GM21381 (cell line): ENCODE data around the gene DELE1.

Experiments used
- ATAC-seq: cut with Tn5 transposase; IDR thresholded peaks from one replicate; pipeline ENCODE4 v1.9.1; 2021; ENCODE audit warnings: mild to moderate bottlenecking, moderate library complexity; ENCODE audit not compliant: unreplicated experiment

The DELE1 gene, protein sequence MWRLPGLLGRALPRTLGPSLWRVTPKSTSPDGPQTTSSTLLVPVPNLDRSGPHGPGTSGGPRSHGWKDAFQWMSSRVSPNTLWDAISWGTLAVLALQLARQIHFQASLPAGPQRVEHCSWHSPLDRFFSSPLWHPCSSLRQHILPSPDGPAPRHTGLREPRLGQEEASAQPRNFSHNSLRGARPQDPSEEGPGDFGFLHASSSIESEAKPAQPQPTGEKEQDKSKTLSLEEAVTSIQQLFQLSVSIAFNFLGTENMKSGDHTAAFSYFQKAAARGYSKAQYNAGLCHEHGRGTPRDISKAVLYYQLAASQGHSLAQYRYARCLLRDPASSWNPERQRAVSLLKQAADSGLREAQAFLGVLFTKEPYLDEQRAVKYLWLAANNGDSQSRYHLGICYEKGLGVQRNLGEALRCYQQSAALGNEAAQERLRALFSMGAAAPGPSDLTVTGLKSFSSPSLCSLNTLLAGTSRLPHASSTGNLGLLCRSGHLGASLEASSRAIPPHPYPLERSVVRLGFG

DNA sequence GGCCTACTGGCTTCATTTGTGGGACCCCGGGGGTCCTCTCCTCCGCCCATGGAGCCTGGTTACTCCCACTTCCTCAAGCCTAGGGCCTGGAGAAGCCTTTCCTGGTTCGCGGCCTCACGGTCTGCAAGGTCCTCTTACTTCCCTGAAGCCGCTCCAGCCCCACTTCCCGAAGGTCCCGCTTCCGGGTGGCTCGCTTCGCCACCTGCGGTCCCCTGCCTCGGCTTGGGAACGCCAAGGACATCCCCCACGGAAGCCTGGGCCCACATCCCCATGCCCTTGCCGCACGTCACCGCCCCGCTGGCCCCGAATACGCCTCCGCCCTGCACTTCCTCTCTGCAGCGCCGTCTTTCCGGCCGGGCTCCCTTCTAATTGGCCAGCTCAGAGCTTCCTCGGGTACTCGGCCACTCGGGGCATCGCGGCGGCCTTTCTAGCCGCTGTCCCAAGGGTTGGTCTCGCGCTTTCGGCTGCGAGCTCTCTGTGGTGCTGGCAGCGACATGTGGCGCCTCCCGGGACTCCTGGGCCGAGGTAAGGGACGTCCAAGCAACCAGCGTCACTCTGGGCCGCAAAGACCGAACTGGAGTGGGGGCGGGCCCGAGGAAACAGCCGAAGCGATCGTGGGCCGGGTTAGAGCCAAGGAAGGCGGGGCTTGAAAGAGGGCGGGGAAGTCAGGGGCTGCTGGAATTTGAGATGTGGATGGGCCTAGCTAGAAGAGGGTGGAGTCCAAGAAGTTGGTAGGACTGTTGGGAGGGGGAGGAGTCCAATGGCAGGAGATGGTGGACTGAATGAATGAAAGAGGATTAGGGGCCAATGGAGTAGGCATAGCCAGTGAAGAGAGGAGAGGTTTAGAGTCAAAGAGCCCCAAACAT is at the start of gene DELE1:
DELE1 (plus strand) TSS at position 424 of the 866 bp plus-strand sequence; CDS start at position 495, 71 bp downstream.
- peak; percentile 98 for ATAC-seq

DNA sequence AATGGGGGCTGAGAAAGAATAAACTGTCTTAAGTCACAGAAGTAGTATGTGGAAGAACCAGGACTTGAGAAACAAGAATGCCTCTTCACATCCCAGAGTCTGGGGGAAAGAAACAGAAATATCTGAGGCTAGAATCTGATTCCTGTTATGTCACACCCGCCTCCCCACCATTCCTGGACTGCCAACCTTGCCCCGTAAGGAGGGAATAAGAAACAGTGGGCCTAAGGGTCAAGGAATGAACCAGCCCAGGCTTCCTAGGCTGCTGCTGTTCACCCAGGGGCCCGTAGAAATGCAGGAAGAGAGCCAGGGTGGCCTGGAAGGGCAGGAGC is 49.8 kb upstream of the DELE1 start:
- no peak for ATAC-seq

DNA sequence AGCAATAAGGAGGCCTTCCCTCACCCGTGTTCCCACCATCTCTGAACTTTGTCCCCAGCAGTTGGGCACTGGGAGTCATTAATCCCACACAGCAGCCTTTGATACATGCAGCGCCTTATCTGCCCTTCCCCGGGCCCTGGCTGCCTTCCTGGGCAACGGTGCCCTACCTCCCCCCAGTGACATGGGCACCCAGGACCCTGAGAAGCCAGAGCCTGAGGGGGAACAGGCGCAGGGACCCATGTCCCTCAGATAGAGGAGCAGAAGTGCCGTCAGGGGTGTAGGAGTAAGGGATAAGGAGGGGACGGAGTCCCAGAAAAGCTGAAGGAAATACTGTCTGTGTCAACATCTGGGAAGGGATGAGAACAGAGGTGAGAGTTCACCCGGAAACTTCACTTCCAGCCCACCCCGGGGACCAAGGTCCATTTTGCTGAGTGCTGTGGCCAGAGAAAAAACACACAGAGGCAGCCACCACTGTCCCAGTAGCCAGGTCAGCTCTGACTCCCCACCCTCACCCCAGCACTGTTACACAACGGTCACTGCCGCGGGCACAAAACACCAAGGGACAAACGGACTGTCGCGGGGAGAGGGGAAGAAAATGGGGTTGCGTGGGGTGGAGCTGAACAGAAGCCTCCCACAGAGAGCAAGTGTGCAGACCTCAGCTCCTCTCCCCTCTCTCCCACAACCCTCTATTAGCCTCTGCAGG is 49.3 kb upstream of the DELE1 start:
- no peak for ATAC-seq

DNA sequence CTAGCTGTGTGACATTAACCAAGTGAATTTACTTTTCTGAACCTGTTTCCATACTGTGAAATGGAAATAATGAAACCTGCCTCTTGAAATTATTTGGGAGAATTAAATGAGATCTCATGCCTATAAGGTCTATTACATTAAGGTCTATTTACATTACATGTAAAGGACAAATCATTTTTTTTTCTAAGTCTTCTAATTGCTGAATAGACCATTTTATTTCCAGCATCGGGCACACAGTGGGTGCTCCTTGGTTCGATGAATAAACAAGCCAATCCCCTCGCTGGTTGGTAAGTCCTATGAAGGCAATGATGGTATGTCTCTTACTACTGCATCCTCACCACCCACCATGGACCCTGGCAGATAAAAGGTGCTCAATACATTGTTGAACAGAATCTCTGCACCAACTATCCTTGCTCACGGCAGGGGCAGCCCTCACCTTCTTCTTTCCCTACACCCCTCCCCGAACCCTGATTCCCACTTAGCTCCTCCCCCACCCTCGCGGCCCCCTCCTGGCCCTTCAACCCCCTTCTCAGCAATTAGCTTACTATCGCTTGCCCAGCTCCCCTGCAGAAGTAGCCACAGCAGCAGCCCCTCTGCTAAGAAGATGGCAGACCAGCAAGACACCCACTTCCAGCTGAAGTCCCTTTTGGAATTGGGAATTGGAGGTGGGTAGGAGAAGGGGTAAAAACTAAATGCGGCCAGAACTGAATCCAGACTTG is 48.5 kb upstream of the DELE1 start:
- no peak for ATAC-seq

DNA sequence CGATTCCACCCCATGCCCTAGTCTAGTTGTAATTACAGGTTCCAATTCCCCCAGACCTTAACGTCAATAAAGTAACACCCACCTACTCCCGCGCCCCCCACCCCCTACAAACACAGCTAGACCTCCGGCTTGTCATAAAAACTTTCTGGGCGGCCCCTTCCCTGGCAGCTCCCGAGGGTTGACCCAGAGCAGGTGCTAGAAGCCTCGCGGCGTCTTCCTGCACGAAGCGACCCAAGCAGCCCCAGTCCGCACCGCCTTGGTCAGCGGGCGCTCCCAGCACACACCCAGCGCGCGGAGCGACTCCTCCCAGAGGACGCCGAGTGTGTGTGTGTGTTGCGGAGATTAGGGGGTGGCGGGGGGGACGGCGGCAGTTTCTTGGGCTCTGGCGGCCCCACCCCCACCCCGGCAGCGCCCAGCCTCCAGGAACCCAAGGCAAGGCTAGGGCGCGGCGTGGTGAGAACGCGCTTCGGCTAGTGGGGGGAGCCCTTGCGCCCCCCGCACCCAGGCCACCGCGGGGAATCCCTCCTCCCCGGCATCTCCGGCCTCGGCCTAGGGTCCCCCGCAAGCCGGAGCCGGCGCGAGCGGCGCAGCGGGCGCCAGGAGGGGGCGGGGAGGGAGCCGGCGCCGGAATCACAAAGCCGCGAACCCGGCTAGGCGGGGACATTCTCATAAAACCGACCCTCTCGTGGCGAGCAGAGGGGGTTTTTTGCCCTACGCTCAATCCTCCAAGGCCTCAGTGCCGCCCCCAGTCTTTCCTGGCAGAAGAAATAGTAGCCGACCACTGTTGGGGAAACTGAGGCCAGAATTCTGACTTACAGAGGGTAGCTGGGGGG is 47.7 kb upstream of the DELE1 start:
- ATAC-seq, result no peak

DNA sequence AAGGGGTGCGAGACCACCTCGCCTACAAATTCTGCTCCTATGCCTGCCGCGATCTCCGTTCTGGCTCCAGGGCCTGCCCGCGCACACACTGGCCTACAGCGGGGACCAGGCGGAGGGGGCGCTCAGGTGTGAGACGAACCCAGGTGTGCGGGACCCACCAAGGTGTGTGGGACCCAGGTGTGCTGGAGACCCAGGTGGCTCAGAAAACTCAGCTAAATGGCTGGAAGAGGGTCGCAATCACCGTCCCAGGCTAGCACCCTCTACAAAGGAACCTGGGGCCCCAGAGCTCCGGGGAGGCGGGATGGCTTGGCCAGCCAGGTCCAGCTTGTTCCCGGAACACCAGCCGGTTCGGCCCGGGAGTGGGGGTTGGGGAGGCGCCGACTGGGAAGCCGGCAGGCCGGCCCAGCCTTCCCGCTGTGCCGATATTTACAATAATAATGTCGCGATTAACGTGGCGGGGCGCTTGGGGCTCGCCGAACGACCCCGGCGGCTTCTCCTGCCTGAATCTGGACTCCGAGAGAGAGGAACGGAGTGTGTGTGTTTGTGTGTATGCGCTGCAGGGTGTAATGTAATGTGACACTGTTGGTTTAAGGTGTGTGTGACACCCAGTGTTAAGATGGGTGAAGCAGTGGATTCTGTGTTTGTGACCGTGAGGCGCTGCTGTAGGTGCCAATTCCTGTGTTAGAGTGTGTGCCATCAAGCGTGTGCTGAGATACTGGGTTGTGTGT is 46.9 kb upstream of the DELE1 start:
- ATAC-seq, result no peak

DNA sequence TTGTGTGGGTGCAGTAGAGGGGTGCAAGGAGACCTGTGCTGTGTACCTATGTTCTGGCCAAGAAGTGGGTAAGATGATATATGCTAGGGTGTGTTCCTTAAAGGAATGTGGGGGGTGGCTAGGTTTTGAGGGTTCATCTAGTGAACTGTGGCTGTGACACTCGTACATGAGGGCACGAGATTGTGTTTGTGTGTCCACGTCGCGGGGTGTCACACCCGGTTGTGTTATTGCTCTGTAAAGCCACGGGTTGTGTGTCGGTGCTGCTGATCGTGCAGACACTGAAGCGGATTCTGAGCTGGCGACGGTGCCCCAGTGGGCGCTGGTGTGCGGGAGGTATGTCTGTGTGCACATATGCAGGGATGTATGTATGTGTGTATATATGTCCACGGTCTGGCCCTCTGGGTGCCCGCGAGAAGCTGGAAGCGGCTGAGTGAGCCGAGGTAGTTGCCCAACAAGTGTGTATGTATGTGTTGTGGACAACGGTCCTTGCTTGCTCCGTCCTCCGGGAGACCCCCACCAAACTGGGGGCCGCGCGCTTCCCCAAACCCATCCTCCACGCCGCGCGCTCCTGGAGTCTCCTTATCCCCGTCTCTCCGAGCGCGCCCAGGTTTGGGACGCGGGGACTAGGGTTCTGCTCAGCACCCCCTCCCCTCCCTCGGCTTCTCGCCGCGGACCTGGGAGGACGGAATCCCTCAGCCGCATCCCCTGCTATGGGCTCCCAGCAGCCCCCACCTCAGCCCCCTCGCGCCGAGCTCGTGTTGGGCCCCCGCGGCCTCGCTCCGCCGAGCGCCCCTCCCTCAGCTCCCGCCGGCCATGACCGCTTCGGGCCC is 46.1 kb upstream of the DELE1 start:
- no peak for ATAC-seq

DNA sequence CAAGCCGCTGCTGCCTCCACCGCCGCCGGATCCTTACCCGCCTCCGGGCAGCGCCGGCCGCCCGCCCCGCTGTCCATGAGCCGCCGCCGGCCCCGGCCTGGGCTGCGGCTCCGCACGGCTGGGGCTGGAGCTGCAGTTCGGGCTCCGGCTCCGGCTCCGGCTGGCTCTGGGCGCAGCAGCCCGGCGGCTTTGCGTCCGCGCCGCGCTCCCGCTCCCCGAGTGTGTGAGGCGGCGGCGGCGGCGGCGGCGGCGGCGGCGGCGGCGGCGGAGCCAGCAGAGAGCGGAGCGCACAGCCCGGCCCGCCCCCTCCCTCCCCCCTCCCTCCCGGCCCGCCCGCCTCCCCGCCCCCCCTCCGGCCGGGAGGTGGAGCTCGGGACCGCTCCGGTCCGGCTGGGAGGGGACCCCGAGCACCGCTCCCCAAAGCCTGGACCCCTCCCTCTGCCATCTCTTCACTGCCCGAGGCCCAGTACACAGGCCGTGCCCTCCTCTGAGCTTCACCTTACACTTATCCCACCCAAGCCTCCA is 45.4 kb upstream of the DELE1 start, which contains the start of gene PCDH1:
PCDH1 (minus strand) TSS at position 225 of the 525 bp plus-strand sequence; CDS start at position 77, 148 bp downstream.
- no peak for ATAC-seq

DNA sequence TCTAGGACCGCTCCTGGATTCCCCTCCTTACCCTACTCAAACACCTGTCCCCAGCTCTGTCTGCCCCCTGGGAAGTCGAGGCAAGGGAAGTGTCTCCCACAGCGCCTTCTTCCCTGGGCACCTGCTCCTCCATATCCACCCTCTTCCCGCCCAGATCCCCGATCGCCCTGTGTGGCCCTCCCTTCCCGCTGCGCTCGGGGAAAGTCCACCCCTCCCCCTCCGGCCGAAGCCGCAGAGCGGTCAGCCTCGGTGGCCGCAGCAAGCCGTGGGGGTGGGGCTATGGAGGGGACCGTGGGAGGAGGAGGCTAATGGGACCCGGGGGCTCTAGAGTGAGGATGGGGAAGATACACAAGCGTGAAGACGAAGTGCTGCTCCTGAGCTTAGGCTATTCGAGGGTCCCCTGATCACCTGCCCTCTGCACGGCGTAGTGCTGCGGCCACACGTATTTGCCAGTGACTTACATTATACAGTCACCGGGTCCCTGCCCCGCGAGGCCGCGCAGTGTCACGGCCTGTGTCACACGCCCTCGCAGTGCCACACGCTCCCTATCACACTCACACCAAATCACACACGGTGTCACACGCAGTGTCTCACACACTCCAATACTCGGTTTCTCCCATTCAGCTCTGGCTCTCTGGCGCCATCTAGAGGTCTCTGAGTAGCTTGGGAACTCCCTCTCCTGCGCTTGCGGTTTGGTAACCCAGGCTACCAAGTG is 44.8 kb upstream of the DELE1 start:
- peak; percentile 71 for ATAC-seq

DNA sequence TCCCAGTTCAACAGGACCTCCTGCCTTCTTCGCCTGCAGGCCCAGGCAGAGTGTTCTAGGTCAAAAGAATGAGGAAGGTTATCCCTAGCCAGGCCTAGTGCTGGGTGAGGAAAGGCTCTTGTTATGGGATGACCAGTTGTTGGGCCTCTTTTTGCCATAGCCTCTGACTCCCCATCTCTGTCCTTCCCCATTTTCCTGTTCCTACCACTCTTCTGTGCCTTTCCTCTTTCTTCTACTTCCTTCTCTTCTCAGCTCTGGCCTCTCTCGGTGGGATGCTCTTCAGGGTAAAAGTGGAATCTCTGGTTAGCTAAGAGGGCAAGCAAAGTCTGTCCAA is 44.3 kb upstream of the DELE1 start:
- ATAC-seq, result no peak

DNA sequence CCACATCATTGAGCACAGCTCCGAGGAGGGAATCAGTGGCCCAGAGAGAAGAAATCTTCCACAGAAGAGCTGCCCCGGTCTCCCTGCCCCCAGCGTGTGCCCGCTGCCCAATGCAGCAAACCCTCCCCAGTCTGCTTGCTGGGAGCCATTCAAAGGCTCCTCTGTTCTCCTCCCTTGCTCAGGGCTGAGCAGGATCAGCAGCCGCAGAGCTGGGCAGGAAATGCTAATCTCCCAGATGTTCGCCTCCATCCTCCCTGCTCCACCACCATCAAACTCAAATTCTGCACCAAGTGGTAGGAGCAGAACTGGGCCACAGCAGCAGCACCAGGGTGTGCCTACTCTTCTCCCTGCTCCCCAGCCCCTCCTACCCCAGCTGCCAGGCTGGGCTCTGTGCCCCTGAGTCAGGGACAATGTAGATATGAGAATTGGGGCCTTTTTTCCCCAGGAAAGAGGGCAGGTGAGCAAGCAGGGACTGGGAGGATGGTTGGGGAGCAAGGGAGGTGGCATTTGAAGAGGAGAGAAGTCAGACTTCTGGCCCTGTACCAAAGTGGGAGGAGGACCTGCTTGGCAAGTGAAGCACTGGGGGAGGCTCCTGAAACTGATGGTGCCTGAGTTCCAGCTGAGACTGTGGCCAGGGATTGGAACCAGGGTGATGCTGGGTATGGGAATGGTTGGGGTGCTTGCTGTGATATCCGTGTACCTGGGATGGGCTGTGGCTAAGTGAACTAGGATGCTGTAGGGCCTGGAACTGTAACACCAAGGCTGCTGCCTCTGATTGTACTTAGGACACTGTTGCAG is 43.5 kb upstream of the DELE1 start:
- no peak for ATAC-seq

DNA sequence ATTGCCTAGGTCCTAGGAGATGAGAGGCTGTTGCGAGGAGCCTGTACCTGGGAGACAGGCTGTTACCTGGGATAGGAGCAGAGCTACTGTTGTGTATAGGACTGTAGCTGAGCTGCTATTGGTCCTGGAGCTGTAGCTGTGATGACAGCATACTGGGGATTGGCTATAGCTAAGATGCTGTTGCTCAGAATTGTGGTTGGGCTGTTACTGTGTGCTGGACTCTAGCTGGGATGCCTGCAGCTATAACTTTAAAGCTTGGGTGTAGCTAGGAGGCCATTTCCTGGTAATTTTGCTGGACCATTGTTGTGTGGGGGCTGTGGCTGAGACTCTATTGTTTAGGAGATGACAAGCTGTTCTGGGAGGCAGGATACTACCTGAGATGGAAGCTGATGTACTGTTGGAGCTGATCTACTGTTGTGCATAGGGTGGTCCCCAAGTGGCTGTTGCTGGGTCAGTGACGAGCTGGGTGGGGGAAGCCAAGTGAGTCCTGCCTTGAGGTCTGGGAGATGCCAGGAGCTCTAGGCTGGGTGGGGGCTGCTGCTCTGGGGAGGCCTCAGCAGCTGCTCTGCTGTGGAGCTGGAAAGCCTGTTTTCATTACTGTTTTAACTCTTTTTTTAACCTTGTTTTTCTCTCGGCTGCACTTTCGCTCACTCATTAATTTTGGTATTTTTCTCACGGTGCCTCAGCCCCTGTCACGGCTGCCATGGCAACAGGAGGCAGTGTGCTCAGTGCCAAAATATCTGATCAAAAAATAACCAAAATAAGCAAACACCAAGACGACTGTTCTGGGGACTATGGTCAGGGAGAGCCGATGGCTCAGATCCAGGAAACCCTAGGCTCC is 42.5 kb upstream of the DELE1 start:
- ATAC-seq, result no peak

DNA sequence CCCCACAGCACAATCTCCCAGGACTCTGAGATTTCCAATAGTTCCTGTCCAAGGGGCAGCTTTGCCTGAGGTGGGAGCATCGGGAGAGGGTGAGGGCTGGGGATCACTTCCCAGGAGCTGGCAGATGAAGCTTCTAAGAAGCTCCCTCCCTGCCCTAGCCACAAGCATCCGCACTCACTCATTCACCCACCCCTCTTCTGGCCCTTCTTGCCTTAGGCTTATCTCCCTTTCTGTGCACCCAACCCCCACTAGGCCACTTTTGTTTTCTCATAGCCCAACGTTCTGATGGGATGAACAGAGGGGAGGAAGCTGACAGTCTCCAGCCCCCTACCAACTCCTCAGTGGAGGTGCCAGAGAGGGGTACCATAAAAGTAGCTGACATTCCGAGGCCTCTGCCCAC is 41.8 kb upstream of the DELE1 start:
- no peak for ATAC-seq

DNA sequence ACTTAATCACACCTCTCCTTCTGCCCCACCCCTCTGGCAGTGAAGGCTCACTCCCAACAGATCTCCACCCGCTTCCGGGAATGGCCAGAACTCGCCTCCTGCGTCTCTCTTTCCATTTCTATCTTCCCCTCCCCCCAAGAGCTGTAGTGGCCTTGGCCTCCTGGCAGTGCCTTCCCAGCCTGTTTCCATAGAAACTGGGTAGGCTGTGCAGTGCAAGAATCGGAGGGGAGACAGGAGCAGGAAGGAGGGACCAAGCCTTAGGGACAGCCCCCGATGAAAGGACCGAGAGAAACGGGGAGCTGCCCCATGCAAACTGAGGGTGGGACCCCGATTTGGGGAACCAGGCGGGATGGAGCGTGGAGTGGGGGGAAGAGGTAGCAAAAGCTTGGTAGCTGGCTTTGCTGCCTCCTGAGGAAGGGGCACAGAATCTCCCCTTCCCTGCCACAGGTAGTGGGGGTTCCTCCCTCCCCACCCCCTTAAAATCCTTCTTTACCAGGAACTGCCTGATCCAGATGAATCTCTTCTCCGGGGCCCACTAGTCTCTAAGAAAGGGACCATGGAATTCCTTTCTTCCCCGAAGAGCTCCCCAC is 41.0 kb upstream of the DELE1 start:
- no peak for ATAC-seq

DNA sequence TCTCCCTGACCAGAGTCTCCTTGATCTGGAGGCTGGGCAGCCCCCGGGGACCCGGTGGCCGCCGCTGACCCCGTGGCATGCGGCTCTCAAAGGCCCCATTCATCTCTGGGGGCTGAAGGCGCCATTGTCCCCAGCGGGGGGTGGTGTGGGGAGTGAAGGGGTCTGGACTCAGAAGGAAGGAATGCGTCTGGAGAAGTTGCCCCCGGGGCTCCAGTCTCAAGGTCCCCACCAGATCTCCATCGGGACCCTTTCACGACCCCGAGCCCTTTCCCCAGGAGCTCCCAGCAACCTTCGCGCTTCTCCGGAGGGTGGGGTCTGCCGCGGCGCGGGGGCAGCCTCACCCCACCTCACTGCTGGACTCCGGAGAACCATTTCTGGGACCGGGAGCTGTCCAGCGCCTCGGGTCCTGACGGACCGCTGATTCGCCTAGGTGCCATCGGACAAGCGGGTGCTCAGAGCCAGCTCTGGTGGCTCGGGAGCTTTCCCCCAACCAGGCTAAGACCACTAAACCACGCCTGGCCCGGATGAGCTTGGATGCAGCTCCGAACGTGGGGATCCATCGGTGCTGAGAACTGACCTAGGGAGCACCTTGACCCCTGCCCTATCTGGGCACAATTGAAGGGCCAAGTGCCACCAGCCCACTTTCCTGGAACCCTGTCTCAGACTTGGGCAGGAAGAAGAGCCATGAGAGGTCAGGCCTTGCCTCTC is 40.3 kb upstream of the DELE1 start:
- ATAC-seq, result no peak
